GM21360 (cell line): Measurements from ENCODE around the gene CAMK1G.
A peak's percentile ranks its signal among the peaks of the same experiment; 100 is the strongest.

ENCODE experiments used
- ATAC-seq: cut with Tn5 transposase; IDR thresholded peaks from one replicate; pipeline ENCODE4 v1.9.1; 2021; ENCODE audit warnings: mild to moderate bottlenecking, moderate library complexity; ENCODE audit not compliant: unreplicated experiment

Gene CAMK1G

GRCh38 chr1:209597499-209597898, 14.0 kb downstream of the CAMK1G start:
- no peak for ATAC-seq

GRCh38 chr1:209598227-209598626, 14.7 kb downstream of the CAMK1G start:
- ATAC-seq: no peak

GRCh38 chr1:209600541-209600940, 17.0 kb downstream of the CAMK1G start:
- ATAC-seq: no peak

GRCh38 chr1:209601809-209602657, 18.5 kb downstream of the CAMK1G start:
- ATAC-seq: peak; percentile 81

- ATAC-seq: no peak
Observed at GRCh38 chr1:209603877-209604276, 20.4 kb downstream of the CAMK1G start.

GRCh38 chr1:209607102-209607794, 23.7 kb downstream of the CAMK1G start:
- peak; percentile 89 for ATAC-seq

- peak; percentile 13 for ATAC-seq
Observed at GRCh38 chr1:209607795-209608178, 24.3 kb downstream of the CAMK1G start.

GRCh38 chr1:209609041-209609790, 25.7 kb downstream of the CAMK1G start:
- ATAC-seq: no peak

GRCh38 chr1:209609791-209610630, 26.5 kb downstream of the CAMK1G start:
- no peak for ATAC-seq

GRCh38 chr1:209610631-209610905, 27.1 kb downstream of the CAMK1G start:
- ATAC-seq: no peak

GRCh38 chr1:209611771-209612570, 28.5 kb downstream of the CAMK1G start:
- ATAC-seq: no peak

- no peak for ATAC-seq
Observed at GRCh38 chr1:209612646-209613399, 29.3 kb downstream of the CAMK1G start.

GRCh38 chr1:209613400-209614150, 30.1 kb downstream of the CAMK1G start:
- no peak for ATAC-seq

GRCh38 chr1:209614151-209614420, 30.6 kb downstream of the CAMK1G start:
- no peak for ATAC-seq

GRCh38 chr1:209614906-209615305, 31.4 kb downstream of the CAMK1G start:
- ATAC-seq: no peak

- ATAC-seq: no peak
Observed at GRCh38 chr1:209616366-209617046, 33.0 kb downstream of the CAMK1G start.

- no peak for ATAC-seq
Observed at GRCh38 chr1:209617047-209617673, 33.6 kb downstream of the CAMK1G start.

- ATAC-seq: no peak
Observed at GRCh38 chr1:209617755-209618154, 34.2 kb downstream of the CAMK1G start.
